IMR-90 (cell line): Measurements from ENCODE around the gene PCCA. TPM values are rescaled to one million over a fixed set of nuclear protein-coding genes. Genes with fewer than 3 reads are reported as not detected.

Experiments used
- ATAC-seq: fragments of 200-7000 bp; cut with Tn5 transposase; 2 replicates; pipeline ENCODE4 v1.9.1; 2020; ENCODE audit warnings: low read depth, mild to moderate bottlenecking, moderate library complexity
- BruUV-seq: library from RNA; stranded (reverse); fragments of 400-500 nt; replicated peaks from 2 replicates; lab custom pipeline; 2021; lab: Mats Ljungman, UMichigan
- CTCF ChIA-PET: fragments of 300-600 bp; formaldehyde crosslinking; extraction: SDS; loops from one replicate; lab custom pipeline; 2021; ENCODE audit warnings: antibody characterized with exemption; lab: Yijun Ruan, JAX
- POLR2A ChIA-PET: fragments of 300-600 bp; sonication (Branson Sonifier 250); formaldehyde crosslinking; loops from one replicate; lab custom pipeline; 2022; ENCODE audit warnings: antibody characterized with exemption; ENCODE audit not compliant: unreplicated experiment; lab: Charles Lee
- DNase-seq: peaks from one replicate; pipeline ENCODE4 v3.0.0; 2013
- H2AFZ ChIP-seq: replicated peaks from 2 replicates; pipeline ENCODE3; 2013; ENCODE audit warnings: low read length, mild to moderate bottlenecking; ENCODE audit not compliant: poor library complexity
- H2AK5ac ChIP-seq: 2 replicates; pipeline ENCODE4 v1.6.1; 2013; ENCODE audit warnings: low read depth, low read length, inconsistent platforms
- H2AK9ac ChIP-seq: replicated peaks from 2 replicates; pipeline ENCODE3; 2013; ENCODE audit warnings: mild to moderate bottlenecking, low read depth, low read length, moderate library complexity; ENCODE audit not compliant: poor library complexity
- H2BK120ac ChIP-seq: 2 replicates; pipeline ENCODE4 v1.6.1; 2013; ENCODE audit warnings: low read depth, low read length, inconsistent platforms
- H2BK15ac ChIP-seq: 3 replicates; pipeline ENCODE4 v1.6.1; 2013; ENCODE audit warnings: low read depth, low read length, inconsistent platforms
- H2BK20ac ChIP-seq: 2 replicates; pipeline ENCODE4 v1.6.1; 2013; ENCODE audit warnings: low read depth, mild to moderate bottlenecking, inconsistent platforms, low read length, moderate library complexity
- H2BK5ac ChIP-seq: 2 replicates; pipeline ENCODE4 v1.6.1; 2013; ENCODE audit warnings: mild to moderate bottlenecking, low read depth, low read length, inconsistent platforms; ENCODE audit not compliant: poor library complexity, severe bottlenecking
- H3K14ac ChIP-seq: replicated peaks from 2 replicates; pipeline ENCODE4 v1.6.1; 2013; ENCODE audit warnings: low read depth, low read length, inconsistent platforms
- H3K18ac ChIP-seq: 2 replicates; pipeline ENCODE4 v1.6.1; 2013; ENCODE audit warnings: low read depth, low read length, control low read depth
- H3K23ac ChIP-seq: 2 replicates; pipeline ENCODE4 v1.6.1; 2013; ENCODE audit warnings: low read depth, low read length, inconsistent platforms
- H3K27ac ChIP-seq: 2 replicates; pipeline ENCODE4 v1.5.1; 2013; ENCODE audit warnings: mild to moderate bottlenecking, control low read depth, low read length; ENCODE audit not compliant: insufficient read depth
- H3K27me3 ChIP-seq: 2 replicates; pipeline ENCODE4 v1.6.1; 2013; ENCODE audit warnings: low read length; ENCODE audit not compliant: control insufficient read depth, insufficient read depth
- H3K36me3 ChIP-seq: 2 replicates; pipeline ENCODE4 v1.6.1; 2013; ENCODE audit warnings: low read length, mixed read lengths; ENCODE audit not compliant: control insufficient read depth, insufficient read depth
- H3K4ac ChIP-seq: 2 replicates; pipeline ENCODE4 v1.6.1; 2013; ENCODE audit warnings: low read depth, low read length, inconsistent platforms
- H3K4me1 ChIP-seq: 2 replicates; pipeline ENCODE4 v1.6.1; 2013; ENCODE audit warnings: low read length, mixed read lengths; ENCODE audit not compliant: control insufficient read depth, insufficient read depth
- H3K4me2 ChIP-seq: 2 replicates; pipeline ENCODE4 v1.6.1; 2013; ENCODE audit warnings: low read depth, mild to moderate bottlenecking, control low read depth, low read length, moderate library complexity
- H3K4me3 ChIP-seq: 2 replicates; pipeline ENCODE4 v1.5.1; 2013; ENCODE audit warnings: low read depth, mild to moderate bottlenecking, control low read depth, low read length, moderate library complexity; ENCODE audit not compliant: insufficient read depth
- H3K56ac ChIP-seq: 2 replicates; pipeline ENCODE4 v1.6.1; 2013; ENCODE audit warnings: low read length, inconsistent platforms; ENCODE audit not compliant: insufficient read depth; ENCODE audit errors: extremely low read depth
- H3K79me1 ChIP-seq, 2 experiments: 2 replicates each; pipeline ENCODE4 v1.6.1; 2013; ENCODE audit warnings: low read length in 2 of 2, inconsistent platforms in 1 of 2, low read depth in 1 of 2
- H3K9ac ChIP-seq: 2 replicates; pipeline ENCODE4 v1.6.1; 2013; ENCODE audit warnings: low read depth, low read length, control low read depth
- H3K9me1 ChIP-seq: 2 replicates; pipeline ENCODE4 v1.6.1; 2013; ENCODE audit warnings: low read length, inconsistent platforms; ENCODE audit not compliant: insufficient read depth
- H3K9me3 ChIP-seq: 2 replicates; pipeline ENCODE4 v1.6.1; 2013; ENCODE audit warnings: low read length; ENCODE audit not compliant: control insufficient read depth, insufficient read depth
- H4K20me1 ChIP-seq: 2 replicates; pipeline ENCODE4 v1.6.1; 2013; ENCODE audit warnings: low read length, inconsistent platforms; ENCODE audit not compliant: insufficient read depth
- H4K5ac ChIP-seq: 2 replicates; pipeline ENCODE4 v1.6.1; 2013; ENCODE audit warnings: mild to moderate bottlenecking, low read depth, low read length, control low read depth
- H4K8ac ChIP-seq, 2 experiments: 2 replicates each; pipeline ENCODE4 v1.6.1; 2013; ENCODE audit warnings: low read depth in 2 of 2, low read length in 2 of 2, control low read depth in 1 of 2, inconsistent platforms in 1 of 2
- H4K91ac ChIP-seq: 2 replicates; pipeline ENCODE4 v1.6.1; 2013; ENCODE audit warnings: low read depth, low read length, inconsistent platforms; ENCODE audit not compliant: insufficient read depth
- BHLHE40 ChIP-seq: fragments of 150-350 bp; IDR thresholded peaks from 2 replicates; pipeline ENCODE4 v1.6.1; 2016; ENCODE audit warnings: mild to moderate bottlenecking, low read depth, low read length
- CHD1 ChIP-seq: IDR thresholded peaks from 2 replicates; pipeline ENCODE4 v1.6.1; 2012; ENCODE audit warnings: low read depth, low read length, improper control_type of control experiment
- FOS ChIP-seq: fragments of 150-350 bp; IDR thresholded peaks from 2 replicates; pipeline ENCODE4 v1.6.1; 2016; ENCODE audit warnings: low read depth, low read length
- MAFK ChIP-seq: IDR thresholded peaks from 2 replicates; pipeline ENCODE4 v1.6.1; 2012; ENCODE audit warnings: low read depth, low read length, improper control_type of control experiment
- MAZ ChIP-seq: IDR thresholded peaks from 2 replicates; pipeline ENCODE4 v1.6.1; 2012; ENCODE audit warnings: low read depth, mild to moderate bottlenecking, low read length, improper control_type of control experiment, moderate library complexity, borderline replicate concordance
- MXI1 ChIP-seq: IDR thresholded peaks from 2 replicates; pipeline ENCODE4 v1.6.1; 2012; ENCODE audit warnings: low read depth, mild to moderate bottlenecking, low read length, moderate library complexity, borderline replicate concordance
- NFE2L2 ChIP-seq: fragments of 150-350 bp; IDR thresholded peaks from 2 replicates; pipeline ENCODE4 v1.6.1; 2016; ENCODE audit warnings: low read depth, mild to moderate bottlenecking, low read length
- POLR2A ChIP-seq: IDR thresholded peaks from 2 replicates; pipeline ENCODE4 v1.6.1; 2012; ENCODE audit warnings: mild to moderate bottlenecking, low read depth, low read length
- RAD21 ChIP-seq: IDR thresholded peaks from 2 replicates; pipeline ENCODE4 v1.6.1; 2012; ENCODE audit warnings: low read length, improper control_type of control experiment
- RCOR1 ChIP-seq: IDR thresholded peaks from 2 replicates; pipeline ENCODE4 v1.6.1; 2012; ENCODE audit warnings: mild to moderate bottlenecking, low read length, improper control_type of control experiment; ENCODE audit not compliant: insufficient replicate concordance
- SMC3 ChIP-seq: fragments of 150-350 bp; IDR thresholded peaks from 2 replicates; pipeline ENCODE4 v1.6.1; 2016; ENCODE audit warnings: low read depth, mild to moderate bottlenecking, antibody characterized with exemption, low read length, moderate library complexity
- USF2 ChIP-seq: fragments of 150-350 bp; IDR thresholded peaks from 2 replicates; pipeline ENCODE4 v1.6.1; 2017; ENCODE audit warnings: mild to moderate bottlenecking, antibody characterized with exemption, low read length, low read depth
- WGBS, 2 experiments: methylation state at CpG; one replicate each; pipeline versions ENCODE4 v1.1.5 to v1.1.7; 2013; ENCODE audit warnings: missing lambda C conversion rate in 2 of 2; ENCODE audit not compliant: insufficient read length in 1 of 2; ENCODE audit errors: extremely low coverage in 2 of 2; 5-methylcytosine and 5-hydroxymethylcytosine counted together
- dilution Hi-C: fragments of 300-500 bp; cut with HindIII; formaldehyde crosslinking; loops from one replicate; pipeline ENCODE4 v1.14.3; 2018; ENCODE audit warnings: low sequenced_read_pairs; ENCODE audit not compliant: unreplicated experiment
- in situ Hi-C: fragments of 300-500 bp; cut with MboI; formaldehyde crosslinking; loops from 3 replicates; pipeline ENCODE4 v1.14.3; 2019; ENCODE audit warnings: low sequenced_read_pairs, inconsistent platforms, mixed read lengths
- intact Hi-C: fragments of 100-400 bp; cut with micrococcal nuclease; formaldehyde crosslinking; loops from 2 replicates; pipeline ENCODE4 v1.10.0; 2022
- polyA plus RNA-seq, 3 experiments: library from polyadenylated mRNA; depleted of rRNA; stranded (reverse); fragments of >200 nt; gene quantifications; 2 replicates each; pipeline ENCODE4 v1.2.3, GENCODE V29; 2012; ENCODE audit warnings: low replicate concordance in 1 of 3
- total RNA-seq: library from RNA; depleted of rRNA; stranded (reverse); fragments of >200 nt; gene quantifications from 2 replicates; pipeline ENCODE4 v1.2.3, GENCODE V29; 2012
- TF ChIP-seq, protein P1 (sequence below): fragments of 150-350 bp; IDR thresholded peaks from 2 replicates; pipeline ENCODE4 v1.6.1; 2016; ENCODE audit warnings: low read depth, mild to moderate bottlenecking, low read length, moderate library complexity, borderline replicate concordance
- TF ChIP-seq, protein P2 (sequence below): conservative IDR thresholded peaks from 2 replicates; pipeline ENCODE4 v1.5.1; 2012; ENCODE audit warnings: mild to moderate bottlenecking, low read depth, low read length, improper control_type of control experiment

Gene PCCA
- total and polyA plus RNA-seq, 2 of the 4 experiments (the other 2 are of a cell fraction): 7.6 to 24.0 TPM

DNA sequence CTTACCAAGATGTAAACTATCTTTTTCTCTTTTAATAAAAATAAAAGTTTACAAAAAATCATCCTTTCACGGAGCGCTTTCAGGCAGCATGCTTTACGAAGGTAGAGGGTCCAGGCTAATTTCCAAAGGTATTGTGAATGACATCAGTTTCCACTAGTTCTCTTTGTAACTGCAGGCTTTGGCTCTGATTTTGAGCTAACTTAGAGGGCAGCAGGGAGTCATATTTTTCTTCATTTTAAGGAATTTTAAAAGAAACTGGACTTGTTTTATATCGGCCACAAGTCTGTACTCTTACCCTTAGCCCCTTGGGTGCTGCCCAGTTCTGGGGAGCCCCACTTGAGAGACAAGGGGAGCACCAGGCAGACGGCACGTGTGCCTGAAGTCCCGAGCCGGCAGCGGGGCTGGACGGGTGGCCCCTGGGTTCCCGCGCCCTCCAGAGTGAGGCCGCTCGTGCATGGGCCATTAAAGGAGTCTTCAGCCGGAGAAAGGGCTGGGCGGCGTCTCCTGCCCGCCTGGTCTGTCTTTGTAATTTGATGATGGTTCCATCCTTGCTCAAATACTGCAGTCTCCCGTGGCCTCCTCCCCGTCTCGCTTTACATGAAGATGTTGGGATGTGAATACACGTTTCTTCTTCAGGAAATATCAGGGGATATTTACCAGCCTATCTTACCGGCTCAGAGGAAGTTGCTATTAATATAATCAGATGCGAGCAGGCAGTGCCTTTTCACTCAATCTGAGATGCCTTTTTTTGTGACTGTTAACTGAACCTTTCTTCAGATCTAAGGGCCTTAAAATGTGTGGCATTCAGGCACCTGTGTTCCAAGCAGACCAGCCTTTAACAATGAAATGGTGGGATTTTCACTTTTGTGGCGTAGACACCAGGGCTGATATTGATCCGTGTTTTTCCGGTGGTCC lies 432.3 kb downstream of the PCCA start:
- no peaks in the 10 kb centered on the region for H3K27me3 ChIP-seq
- no peak overlapping the region for H3K14ac ChIP-seq
- dilution Hi-C loops (no loop called here), in situ Hi-C loops (no loop called here), intact Hi-C loops (no loop called here)
- no peak overlapping the region for H2BK15ac ChIP-seq
- H3K4ac ChIP-seq: no peak overlapping the region
- no peak overlapping the region for H3K18ac ChIP-seq
- H2AK5ac ChIP-seq: no peak overlapping the region
- POLR2A ChIA-PET: no interaction called here
- no peak overlapping the region for H4K8ac ChIP-seq
- no TSS peak for BruUV-seq
- H3K4me2 ChIP-seq: no peak overlapping the region
- H3K4me1 ChIP-seq: no peaks in the 10 kb centered on the region
- TF ChIP-seq BHLHE40 (no peak), CHD1 (no peak), FOS (no peak), RAD21 (no peak), SMC3 (no peak), MAZ (no peak), NFE2L2 (no peak), MAFK (no peak), MXI1 (no peak), USF2 (no peak), POLR2A (no peak), RCOR1 (no peak)
- TF ChIP-seq, protein P1, sequence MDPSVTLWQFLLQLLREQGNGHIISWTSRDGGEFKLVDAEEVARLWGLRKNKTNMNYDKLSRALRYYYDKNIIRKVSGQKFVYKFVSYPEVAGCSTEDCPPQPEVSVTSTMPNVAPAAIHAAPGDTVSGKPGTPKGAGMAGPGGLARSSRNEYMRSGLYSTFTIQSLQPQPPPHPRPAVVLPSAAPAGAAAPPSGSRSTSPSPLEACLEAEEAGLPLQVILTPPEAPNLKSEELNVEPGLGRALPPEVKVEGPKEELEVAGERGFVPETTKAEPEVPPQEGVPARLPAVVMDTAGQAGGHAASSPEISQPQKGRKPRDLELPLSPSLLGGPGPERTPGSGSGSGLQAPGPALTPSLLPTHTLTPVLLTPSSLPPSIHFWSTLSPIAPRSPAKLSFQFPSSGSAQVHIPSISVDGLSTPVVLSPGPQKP: no peak
- TF ChIP-seq, protein P2, sequence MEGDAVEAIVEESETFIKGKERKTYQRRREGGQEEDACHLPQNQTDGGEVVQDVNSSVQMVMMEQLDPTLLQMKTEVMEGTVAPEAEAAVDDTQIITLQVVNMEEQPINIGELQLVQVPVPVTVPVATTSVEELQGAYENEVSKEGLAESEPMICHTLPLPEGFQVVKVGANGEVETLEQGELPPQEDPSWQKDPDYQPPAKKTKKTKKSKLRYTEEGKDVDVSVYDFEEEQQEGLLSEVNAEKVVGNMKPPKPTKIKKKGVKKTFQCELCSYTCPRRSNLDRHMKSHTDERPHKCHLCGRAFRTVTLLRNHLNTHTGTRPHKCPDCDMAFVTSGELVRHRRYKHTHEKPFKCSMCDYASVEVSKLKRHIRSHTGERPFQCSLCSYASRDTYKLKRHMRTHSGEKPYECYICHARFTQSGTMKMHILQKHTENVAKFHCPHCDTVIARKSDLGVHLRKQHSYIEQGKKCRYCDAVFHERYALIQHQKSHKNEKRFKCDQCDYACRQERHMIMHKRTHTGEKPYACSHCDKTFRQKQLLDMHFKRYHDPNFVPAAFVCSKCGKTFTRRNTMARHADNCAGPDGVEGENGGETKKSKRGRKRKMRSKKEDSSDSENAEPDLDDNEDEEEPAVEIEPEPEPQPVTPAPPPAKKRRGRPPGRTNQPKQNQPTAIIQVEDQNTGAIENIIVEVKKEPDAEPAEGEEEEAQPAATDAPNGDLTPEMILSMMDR: no peak
- no peak overlapping the region for H2AFZ ChIP-seq
- H4K20me1 ChIP-seq: no peaks in the 10 kb centered on the region
- no peak for ATAC-seq
- no peak overlapping the region for H2AK9ac ChIP-seq
- no peak overlapping the region for H2BK120ac ChIP-seq
- no peak overlapping the region for H2BK5ac ChIP-seq
- no peak overlapping the region for H3K56ac ChIP-seq
- H3K9me1 ChIP-seq: no peaks in the 10 kb centered on the region; the same call in 1 of the 2 replicates
- no peaks in the 10 kb centered on the region for H3K9me3 ChIP-seq
- no peak overlapping the region for H3K9ac ChIP-seq
- no peak overlapping the region for H3K27ac ChIP-seq
- H3K23ac ChIP-seq: no peak overlapping the region
- no peak overlapping the region for H3K4me3 ChIP-seq
- H3K79me1 ChIP-seq: no peaks in the 10 kb centered on the region
- CTCF ChIA-PET: no interaction called here
- no peak overlapping the region for H4K5ac ChIP-seq
- H4K91ac ChIP-seq: no peak overlapping the region
- WGBS, 2 experiments: 61% methylated on average over 9 of the region's 27 CpGs; no CpG with 5 or more reads in 1 of the 2 experiments
- H2BK20ac ChIP-seq: no peak overlapping the region
- no peak for DNase-seq
- peaks cover 4% of the 10 kb centered on the region; the same call in 1 of the 2 replicates for H3K36me3 ChIP-seq
